GM21737 (cell line): ENCODE results near the gene PPAN.

Experiments used
- ATAC-seq: cut with Tn5 transposase; IDR thresholded peaks from one replicate; pipeline ENCODE4 v1.9.1; 2021; ENCODE audit warnings: mild to moderate bottlenecking, moderate library complexity; ENCODE audit not compliant: unreplicated experiment

Gene PPAN

DNA sequence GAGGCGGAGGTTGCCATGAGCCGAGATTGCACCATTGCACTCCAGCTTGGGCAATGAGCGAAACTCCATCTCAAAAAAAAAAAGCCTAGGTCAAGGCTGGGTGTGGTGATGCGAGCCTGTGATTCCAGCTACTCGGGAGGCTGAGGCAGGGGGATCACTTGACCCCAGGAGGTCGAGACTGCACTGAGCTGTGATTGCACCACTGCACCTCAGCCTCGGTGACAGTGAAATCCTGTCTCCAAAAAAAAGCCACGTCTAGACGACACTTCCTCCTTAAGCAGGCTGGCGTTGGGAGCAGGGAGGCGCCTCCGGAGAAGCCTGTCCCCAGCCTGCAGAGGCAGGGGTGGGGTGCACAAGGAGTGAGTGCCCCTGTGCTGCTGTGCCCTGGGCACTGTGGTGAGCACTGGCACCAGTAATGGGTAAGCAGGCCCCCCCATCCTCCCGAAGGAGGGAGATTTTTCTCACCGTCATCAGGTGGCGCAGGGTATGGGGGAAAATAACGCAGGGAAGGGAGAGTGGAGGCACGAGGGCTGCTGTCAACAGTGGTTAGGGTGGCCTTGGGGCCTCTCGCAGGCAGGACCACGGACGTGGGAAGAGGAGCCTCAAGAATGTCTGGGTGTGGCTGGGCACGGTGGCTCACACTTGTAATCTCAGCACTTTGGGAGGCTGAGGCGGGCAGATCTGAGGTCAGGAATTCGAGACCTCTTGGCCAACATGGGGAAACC is 6.0 kb downstream of the PPAN start:
- no peak for ATAC-seq

DNA sequence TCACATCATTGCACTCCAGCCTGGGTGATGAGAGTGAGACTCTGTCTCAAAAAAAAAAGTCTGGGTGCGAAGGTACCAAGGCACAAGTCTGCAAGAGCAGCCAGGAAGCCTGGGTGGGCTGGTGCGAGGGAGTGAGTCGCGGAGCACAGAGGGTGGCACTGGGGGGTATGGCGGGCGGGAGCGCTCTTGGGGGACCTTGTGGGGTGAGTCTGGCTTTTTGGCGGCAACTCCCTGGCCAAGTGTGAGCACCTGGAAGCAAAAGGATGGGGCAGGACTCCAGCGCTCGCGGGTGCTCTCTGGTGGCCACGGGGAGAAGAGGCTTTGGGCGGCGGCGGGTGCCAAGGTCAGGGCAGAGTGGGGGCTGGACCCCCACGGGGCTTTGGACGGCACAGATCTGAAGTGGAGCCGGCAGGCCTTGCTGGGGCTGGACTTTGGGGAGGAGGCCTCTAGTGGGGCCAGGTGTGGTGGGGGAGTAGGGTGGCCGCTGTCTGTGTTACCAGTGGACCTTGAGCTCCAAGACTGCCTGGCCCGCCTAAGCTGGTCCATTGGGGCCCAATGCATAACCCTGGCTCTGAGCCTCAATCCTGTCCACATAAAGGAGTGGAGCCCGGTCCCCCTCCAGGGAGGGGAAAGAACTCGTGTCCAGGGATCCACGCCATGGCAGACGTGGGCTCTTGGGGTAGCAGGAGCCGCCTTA is 6.9 kb downstream of the PPAN start:
- no peak for ATAC-seq

DNA sequence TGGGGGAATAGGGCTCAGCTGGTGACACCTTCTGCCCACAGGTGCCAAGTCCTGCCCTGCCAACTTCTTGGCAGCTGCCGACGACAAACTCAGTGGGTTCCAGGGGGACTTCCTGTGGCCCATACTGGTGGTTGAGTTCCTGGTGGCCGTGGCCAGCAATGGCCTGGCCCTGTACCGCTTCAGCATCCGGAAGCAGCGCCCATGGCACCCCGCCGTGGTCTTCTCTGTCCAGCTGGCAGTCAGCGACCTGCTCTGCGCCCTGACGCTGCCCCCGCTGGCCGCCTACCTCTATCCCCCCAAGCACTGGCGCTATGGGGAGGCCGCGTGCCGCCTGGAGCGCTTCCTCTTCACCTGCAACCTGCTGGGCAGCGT is 7.4 kb downstream of the PPAN start:
- ATAC-seq, result no peak

DNA sequence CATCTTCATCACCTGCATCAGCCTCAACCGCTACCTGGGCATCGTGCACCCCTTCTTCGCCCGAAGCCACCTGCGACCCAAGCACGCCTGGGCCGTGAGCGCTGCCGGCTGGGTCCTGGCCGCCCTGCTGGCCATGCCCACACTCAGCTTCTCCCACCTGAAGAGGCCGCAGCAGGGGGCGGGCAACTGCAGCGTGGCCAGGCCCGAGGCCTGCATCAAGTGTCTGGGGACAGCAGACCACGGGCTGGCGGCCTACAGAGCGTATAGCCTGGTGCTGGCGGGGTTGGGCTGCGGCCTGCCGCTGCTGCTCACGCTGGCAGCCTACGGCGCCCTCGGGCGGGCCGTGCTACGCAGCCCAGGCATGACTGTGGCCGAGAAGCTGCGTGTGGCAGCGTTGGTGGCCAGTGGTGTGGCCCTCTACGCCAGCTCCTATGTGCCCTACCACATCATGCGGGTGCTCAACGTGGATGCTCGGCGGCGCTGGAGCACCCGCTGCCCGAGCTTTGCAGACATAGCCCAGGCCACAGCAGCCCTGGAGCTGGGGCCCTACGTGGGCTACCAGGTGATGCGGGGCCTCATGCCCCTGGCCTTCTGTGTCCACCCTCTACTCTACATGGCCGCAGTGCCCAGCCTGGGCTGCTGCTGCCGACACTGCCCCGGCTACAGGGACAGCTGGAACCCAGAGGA is 7.9 kb downstream of the PPAN start:
- ATAC-seq, result no peak

DNA sequence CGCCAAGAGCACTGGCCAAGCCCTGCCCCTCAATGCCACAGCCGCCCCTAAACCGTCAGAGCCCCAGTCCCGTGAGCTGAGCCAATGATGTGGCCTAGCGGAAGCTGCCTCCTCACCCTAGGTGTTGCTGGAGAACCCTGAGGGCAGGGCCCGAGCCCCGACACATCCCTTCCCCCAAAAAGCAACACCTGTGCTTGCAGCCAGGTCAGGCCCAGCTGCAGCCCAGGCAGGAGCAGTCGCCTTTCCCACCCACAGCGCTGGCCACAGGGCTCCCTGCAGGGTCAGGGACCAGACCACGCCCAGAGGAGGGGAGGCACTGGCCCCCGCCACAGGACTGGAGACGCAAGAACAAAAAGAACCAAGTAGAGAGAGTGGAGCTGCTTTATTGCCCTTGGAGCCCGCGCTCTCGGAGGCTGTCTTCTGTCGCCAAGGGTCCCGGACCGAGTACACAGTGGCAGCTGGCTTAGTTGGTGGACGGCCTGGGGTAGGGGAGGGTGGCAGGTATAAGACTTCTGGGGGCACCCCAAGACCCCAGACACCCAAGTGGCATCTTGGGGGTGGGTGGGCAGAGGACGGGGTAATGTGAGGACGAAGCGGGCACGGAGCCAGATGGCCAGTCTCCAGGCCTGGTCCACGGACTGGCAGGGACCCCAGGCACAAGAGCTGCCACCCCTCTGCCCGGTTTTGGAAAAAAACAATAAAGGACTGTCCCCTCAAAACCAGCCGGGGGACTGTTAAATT is 8.7 kb downstream of the PPAN start:
- no peak for ATAC-seq

DNA sequence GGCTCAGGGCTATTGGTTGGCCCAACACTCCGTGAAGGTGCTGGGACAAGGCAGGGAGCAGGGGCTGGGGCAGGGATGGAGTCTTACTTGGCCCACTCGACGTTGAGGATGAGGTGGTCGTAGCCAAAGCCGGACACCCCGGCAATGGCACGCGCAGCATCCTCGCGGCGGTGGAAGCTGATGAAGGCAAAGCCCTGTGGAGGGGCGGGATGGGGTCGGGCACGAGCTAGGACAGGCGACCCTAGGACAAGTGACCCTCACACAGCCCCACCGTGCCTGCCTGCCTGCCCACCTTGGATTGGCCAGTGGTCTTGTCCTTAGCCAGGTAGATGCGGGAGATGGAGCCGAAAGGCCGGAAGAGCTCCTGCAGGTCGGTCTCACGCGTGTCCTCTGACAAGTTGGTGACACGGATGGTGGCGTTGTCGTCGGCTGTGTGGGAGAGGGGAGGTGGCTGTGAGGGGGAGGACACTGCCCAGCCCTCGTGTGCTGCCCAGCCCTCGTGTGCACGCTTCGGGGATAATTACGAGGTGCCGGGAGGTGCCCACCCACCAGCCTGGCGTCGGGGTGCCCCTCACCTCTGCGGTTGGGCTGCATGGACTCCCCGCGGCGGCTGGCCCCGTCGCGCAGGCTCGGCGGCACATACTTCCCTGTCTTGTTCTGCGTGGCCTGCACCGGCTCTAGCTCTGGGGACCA is 9.4 kb downstream of the PPAN start:
- no peak for ATAC-seq

DNA sequence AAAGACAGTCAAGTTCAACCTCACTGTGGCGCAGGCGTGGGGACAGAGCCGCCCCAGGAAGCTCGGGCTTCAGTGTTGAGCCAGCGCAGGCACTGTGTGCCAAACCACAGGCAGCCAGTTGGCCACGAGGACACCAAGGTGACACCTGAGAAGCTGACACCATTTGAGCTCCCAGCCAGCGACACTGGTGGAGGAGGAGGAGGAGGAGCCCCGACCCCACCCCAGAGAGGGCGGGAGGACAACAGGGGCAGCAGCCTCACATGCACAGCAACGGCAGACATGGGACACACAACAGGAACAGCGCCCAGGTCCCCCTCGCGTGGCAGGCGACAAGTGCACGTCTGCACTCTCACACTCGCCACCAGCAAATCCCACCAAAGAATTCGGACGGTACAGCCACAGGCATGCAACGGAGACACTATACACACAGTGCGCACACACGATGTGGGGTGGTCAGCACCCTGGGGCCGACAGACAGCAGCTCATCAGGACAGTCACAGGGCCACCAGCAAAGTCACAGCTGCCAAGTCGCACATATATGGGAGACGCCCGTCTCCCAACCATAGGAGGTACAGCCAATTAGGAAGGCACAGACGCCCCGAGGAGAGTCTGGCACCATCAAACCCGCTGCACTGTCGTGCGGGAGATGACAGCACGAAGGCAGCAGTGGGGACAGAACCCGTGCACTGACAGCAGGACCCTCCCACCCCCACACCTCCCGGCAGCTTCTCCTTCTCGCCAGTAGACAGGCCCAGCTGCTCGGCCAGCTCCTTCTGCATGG is 10.1 kb downstream of the PPAN start:
- no peak for ATAC-seq

DNA sequence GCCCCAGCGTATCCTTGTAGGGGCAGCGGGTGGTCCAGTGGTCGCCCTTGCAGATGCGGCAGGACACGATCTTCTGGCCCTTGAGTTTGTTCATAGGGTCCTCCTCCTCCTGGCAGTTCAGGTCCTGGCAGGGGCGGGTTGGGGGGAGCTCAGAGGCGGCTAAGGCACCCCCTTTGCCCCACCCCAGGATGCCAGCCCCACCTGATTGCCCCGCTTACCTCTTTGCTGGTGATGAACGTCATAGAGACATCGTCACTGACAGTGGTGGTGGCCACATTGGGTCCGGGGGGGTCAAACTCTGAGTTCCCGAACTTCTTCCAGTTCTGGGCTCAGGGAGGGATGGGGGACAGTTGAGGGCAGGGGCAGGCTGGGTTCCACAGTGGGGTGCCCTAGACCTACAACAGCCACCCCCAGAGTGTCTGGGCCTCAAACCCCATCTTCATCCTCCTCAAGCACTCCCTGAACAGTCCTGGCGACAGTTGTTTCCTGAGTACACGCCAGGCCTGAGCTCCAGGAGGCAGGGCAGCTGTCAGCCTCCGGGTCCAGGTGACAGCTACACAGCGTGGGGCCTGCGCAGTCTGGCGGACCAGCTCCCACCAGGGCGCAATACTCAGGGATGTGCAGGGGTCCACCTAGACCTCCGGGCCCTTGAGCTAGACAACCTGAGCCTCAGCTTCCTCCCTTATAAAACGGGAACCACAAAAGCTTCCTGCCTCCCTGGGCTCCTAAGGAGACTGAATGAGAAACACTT is 10.9 kb downstream of the PPAN start:
- ATAC-seq, result no peak

DNA sequence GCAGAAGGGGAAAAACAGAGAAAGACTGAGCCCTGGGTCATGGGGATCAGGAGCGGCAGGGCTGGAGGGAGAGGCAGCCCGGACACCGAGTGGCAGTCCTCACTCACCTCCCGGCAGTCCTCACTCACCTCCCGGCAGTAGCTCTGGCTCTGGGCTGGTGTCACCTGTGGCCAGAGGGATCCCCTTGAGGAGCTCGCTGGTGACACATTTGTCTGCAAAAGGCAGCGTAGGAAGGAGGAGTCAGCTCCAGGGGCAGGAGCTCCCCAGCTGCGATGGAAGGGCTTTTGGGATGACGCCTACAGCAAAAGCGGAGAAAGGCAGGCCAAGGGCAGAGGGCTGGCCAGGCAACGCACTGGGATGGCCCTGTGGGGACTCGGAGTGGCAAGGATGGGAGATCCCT is 12.8 kb downstream of the PPAN start:
- no peak for ATAC-seq

DNA sequence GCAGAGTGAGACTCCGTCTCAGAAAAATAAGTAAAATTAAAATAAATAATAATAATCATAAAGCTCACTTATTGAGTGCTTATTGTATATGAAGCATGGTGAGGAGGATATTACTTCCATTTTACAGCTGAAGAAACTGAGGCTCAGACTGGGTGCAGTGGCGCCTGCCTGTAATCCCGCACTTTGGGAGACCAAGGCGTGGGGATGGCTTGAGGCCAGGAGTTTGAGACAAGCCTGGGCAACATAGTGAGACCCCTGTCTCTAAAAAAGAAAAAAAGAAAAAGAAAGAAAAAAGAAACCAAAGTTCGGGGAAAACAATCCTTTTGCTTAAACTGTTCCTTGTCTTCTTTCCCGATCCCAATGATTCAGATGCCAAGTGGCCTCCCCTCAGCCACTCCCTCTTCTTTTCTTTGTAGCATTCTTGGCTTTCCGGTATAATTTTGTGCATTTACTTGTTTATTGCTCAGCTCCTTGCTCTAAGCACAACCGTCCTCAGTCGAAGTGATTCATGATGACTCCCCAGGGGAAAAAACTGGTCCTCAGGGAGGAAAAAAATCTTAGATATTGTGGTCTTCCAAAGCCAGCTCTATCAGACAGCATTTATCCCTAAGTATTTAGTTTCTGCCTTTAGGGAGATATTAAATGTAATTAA is 14.5 kb downstream of the PPAN start:
- ATAC-seq, result no peak

DNA sequence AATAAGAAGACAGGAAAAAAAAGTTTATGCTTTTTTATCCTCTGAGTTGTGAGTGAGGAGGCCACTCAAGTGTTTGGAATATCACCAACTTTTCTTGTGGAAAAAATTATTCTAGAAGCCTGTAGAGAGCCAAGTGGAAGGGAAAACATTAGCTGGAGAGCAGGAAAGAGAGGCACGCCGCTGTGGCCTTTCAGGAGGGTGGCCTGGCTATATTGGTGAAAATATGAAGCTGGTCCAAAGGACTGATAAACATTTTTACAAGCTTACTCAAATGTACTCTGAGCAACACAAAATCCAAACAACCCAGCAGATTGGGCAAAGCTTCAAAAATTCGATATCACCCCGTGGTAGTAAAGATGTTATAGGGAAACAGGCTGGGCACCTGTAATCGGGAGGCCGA is 15.9 kb downstream of the PPAN start:
- ATAC-seq, result no peak

DNA sequence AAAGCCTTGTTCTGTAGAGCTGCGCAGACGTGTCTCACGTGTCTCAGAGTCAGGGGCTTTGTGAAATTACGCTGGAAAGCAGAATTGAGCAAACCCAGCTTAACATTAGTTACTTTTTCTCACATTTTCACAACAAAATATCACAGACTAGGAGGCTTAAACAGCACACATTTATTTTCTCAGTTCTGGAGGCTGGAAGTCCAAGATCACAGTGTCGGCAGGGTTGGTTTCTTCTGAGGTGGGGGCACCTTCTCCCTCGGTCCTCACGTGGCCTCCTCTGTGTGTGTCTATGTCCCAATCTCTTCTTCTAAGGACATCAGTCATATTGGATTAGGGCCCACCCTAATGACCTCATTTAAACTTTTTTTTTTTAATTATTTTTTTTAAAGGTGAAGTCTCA is 18.3 kb downstream of the PPAN start:
- no peak for ATAC-seq

DNA sequence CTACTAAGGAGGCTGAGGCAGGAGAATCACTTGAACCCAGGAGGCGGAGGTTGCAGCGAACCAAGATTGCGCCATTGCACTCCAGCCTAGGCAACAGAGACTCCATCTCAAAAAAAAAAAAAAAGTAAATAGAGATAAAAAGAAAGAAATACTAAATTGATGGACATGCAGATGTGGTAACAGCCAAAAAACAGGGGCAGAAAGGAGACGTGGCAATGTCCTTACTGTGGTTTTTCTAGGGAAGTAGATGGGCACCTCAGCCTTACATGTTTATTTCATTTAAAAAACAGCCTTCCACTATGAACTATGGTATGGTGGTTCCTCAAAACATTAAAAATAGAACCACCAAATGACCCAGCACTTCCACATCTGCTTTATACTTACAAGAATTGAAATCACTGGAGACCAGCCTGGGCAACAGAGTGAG is 20.1 kb downstream of the PPAN start:
- no peak for ATAC-seq

DNA sequence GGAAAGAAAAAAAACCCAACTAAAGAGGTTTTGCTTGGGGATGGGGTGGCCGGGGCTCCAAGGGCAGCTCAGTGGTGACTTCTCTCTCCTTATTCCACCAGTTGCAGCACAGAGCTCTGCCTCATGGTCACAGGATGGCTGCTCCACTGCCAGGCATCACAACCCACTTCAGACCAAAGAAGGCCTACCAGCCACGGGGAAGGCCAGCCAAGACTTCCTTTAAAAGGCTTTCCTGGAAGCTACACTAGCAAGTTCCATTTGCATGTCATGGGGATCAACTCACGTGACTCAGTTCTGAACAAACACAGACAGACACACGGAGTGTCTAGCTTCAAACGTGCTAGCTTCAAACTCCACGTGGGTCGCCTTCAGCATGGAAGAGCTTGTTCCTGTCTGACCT is 26.7 kb downstream of the PPAN start:
- no peak for ATAC-seq

DNA sequence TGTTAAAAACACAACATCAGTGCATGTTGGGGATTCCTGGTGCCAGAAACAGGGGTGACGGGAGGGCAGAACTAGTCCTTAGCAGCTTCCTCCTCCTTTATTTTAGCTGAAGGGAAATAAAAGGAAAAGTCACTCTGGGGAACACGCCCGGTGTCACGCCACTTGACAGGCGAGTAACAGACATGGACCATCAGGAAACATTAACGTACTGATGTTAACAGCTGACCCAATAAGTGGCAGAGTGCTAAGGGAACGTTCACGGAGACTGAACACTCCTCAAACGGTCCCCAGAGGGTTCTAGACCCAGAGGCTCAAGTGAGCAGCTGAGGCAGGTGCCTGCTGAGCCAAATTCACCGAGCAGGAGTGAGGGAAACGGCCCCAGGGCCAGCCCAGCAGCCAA is 27.4 kb downstream of the PPAN start:
- ATAC-seq, result no peak

DNA sequence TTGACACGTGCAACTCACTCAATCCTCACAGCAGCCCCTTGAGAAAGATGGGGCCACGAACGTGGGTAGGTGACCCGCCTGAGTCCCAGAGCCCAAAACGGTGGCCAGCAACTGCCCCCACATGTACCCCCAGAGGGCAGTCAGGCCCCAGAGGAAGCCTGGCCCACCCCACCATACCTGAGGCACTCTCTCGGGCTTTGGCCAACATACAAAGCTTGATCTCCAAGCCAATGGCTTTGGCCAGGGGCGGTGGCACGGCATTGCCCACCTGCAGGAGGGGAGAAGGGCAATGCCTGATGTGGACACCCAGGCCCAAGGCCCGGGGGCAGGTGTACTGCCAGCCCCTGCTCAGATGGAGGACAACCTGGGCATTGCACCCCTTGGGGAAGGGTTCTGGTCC is 27.9 kb downstream of the PPAN start:
- no peak for ATAC-seq

DNA sequence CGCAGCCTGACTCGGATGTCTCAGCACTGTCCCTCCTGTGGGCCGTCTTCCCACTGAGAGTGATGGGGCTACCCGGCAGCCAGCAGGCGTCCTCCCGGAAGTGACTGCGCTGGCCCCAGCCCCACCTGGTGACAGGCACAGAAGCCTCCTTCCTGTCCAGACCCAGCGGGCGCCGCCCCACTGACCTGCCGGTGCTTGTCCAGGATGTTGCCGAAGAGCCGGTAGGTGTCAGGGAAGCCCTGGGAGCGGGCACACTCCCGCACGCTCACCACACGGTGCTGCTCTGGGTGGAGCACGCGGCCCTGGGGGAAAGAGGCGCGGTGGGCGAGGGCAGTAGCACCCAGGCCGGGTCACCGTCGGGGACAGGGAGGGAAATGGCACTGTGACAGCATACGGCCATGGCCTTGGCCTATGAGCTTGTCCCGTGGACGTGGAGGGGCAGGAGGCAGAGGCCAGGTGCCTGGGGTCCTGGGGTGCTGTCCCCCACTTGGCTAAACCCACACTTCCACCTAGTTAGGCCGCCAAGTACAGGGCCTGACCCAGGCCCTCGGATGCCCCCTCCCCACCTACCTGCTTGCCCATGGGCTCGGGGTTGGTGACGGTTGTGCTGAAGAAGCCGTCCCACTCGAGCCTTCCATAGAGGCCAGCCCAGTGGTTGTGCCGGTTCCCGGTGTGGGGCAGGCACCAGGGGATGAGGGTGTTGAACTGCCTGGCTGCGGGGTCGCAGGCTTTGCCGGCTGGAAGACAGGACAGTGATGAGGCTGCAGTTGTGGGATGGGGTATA is 29.6 kb downstream of the PPAN start:
- ATAC-seq, result no peak

DNA sequence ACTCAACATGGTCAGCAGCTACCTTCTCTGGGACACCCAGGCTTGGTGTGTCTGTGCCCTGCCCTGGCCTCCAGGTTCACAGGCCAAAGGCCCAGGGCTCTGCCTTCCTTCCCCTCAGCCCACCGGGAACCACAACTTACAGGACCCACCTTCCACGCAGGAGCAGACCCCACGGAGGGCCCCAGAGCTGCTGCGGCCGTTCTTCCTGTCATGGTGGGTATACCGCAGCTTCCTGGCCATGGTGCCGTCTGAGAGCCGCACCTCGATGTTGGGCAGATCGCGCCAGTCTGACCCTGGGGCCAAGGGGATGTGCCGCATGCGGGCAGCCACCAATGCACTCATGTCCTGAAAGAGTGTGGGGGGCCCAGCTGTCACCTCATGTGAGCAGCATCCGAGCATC is 30.8 kb downstream of the PPAN start:
- no peak for ATAC-seq
